GM04503 (cell line): ENCODE data around the gene NT5C3A.
A peak's percentile ranks its signal among the peaks of the same experiment; 100 is the strongest.
"Not testable (repeated sequence)": the region's sequence is repeated elsewhere in the genome, so short reads cannot be mapped to it uniquely, and the experiment has no call there.

Experiments used
- DNase-seq: peaks from one replicate; pipeline ENCODE4 v3.0.0-alpha.2; 2012; ENCODE audit warnings: low read depth

NT5C3A gene

DNA sequence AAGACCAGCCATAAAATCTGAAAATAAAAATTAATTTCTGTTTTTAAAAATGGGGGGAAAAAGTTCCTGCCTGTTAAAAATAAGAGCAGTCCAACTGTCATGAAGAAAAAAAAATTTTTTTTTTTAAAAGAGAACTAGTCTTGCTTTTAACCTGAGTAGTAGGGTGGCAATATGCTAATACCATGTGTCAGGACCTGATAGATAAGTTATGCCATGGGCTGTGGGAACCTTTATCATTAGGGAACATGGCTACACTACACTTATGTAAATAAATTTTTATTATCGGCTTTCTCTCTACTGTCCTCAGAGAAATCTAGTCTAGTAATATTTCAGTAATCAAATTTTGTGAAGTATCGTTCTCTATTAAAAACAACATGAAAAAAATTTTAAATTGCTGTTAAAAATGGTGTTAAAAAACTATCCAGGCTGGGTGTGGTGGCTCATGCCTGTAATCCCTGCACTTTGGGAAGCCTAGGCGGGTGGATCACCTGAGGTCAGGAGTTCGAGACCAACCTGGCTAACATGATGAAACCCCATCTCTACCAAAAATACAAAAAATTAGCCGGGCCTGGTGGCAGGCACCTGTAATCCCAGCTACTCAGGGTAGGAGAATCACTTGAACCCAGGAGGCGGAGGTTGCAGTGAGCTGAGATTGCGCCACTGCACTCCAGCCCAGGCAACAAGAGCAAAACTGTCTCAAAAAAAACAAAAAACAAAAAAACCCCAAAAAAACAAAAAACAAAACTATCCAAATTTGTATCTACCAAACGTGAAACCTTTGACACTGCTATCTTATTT is 20.7 kb downstream of the NT5C3A start:
- no peak for DNase-seq

DNA sequence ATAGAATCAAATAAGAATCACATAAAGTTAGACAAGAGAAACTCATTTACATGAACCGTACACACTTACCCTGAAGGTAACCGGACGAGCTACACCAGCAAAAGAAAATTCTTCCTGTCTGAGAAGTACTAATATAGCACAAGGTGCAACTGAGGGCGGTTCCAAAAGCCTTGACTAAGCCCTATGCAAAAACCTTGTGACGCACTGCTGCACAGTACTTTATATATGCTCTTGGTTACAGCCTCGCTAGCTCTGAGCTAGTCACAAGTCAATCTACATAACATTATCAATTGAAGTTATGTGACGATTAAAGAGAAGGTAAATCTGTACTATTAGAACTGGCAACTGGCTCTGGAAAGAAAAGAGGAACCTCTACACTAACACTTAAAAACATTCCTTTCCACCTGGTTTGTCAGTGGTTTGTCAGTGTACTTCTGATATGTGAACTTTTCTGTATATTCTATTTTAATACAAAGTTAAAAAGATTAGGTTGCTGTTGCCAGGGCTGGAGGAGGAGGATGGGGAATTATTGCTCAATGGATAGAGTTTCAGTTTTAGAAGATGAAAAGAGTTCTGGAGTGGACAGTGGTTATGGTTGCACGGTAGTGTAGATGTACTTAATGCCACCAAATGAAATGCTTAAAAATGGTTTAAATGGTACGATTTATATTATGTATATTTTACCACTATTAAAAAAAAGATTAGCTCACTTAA is 21.6 kb downstream of the NT5C3A start:
- no peak for DNase-seq

DNA sequence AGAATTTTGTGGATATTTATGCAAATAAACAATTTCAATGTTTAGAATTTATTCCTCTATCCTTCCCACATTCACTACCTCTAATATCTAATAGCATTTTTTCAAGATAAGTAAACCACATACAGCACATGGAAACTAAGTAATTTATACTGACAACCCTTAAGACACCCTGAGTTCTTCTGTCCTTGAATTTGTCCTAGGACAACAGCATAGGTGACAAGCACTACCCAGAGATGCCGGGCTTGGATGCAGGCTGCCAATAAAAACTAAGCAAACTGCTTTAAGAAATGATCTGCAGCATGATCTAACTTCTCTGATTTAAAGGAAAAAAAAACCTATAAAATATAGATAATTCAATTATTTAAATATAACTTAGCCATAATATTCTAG is 22.7 kb downstream of the NT5C3A start:
- DNase-seq = no peak

DNA sequence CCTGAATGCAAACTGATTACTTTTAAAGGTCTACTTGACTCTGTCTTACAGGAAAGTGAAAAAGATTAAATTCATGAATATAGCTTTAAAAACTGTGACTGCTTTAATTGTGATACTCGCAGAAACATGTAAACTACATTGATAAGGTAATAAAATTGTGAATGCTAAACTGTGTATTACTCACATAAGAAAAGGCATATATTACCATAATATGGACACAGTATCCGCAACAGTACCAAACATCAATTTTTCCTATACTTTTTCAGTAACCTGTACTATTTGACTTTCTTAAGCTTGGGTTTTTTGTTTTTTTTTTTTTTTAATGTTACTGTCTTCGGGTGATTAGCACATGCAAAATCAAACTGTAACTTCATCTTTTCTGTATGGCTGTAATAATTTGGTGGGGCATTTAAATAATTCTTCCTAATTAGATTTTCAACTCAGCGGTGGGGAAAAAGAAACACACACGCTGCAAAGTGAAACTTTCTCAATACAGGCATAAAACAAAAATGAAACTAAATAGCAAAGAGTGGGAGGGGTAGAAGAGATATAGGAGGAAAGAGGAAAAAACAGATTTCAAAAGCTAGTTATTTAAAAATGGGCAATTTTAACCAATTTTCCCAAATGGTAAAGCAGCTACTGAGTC is 23.2 kb downstream of the NT5C3A start:
- no peak for DNase-seq

DNA sequence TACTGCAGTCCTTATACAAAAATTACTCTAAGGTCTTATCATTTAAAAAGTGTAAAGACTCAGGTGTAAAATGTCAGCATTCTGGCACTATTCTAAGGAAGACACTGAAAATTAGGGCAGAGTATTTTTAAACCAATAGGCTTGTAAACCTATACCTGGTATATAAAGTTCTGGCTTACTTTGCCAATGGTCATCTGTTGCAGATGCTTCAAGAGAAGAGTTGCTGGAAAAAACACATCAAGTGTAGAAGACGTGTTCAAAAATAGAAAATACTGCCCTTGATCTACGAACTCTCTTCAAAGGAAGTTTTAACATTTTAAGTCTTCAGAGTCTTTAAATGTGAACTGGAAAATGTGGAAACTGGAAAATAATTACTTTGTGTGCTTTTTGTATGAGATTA is 23.9 kb downstream of the NT5C3A start:
- no peak for DNase-seq

DNA sequence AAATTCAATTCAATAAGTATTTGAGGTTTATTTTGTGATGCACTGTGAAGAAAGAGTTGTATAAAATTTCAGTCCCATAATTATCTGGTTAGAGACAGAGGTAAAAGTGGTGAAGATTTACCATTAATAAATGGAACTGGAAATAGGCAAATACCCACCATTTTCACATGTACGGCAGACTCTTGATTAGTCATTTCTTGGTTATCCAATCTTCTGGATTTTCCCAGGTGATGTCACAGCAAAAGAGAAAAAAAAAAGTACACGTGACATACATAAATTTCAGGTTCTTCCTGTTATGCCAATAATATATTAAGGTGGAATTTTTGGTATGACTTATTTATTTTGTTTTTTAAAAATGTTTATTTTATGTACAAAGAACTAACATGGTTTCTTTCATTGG is 26.8 kb downstream of the NT5C3A start:
- no peak for DNase-seq

DNA sequence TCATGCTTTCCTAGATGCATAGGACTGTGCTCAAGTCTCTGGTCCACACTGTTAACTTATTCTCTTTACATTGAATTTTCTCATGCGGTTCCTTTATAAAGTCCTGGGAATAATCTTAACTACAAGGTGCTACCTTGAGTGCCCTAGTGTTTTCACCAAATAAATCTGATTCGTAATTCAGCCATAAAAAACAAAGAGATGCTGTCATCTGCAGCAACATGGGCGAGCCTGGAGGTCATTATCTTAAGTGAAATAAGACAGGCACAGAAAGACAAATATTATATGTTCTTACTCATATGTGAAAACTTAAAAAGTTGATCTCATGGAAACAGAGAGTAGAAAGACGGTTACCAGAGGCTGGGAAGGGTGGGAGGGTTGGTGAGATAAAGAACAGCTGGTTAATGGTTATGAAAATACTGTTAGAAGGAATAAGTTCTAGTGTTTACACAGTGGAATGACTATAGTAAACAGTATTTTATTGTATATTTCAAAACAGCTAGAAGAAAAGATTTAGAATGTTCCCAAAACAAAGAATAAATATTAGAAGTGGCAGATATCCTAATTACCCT is 38.3 kb downstream of the NT5C3A start:
- DNase-seq = no peak

DNA sequence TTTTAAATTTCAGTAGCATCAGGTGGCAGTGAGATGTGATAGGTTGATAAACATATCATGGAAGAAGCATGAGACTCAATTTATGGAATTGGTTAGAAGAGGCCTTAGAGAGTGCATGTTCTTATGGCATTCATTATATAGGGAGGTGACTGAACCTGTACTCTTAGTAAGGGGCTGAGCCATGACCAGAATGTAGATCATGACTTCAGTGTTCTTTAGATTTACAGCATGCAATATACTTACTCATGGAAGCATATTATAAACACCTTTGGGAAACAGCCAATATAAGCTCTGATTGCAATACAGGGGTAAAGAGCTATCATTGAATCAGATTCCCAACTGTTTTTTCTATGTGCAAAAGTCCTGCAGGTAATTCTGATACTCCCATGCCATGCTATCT is 50.2 kb downstream of the NT5C3A start:
- DNase-seq = no peak

DNA sequence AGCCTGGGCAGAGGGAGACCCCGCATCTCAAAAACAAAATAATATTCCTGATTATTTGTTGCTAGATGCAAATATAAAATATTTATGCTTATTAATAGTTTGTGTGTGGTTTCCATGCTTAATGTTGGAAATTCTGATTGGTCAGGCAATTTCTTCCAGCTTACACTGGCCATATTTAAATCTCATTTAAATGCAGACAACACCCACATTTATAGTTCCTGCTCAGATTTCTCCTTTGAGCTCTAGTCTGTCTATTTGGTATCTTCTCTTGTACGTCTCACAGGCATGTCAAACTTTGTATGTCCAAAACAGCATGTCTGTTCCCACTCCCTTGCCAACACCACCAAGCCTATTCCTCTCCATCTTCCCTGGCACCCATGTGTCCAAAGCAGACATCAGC is 52.8 kb downstream of the NT5C3A start:
- DNase-seq = no peak

DNA sequence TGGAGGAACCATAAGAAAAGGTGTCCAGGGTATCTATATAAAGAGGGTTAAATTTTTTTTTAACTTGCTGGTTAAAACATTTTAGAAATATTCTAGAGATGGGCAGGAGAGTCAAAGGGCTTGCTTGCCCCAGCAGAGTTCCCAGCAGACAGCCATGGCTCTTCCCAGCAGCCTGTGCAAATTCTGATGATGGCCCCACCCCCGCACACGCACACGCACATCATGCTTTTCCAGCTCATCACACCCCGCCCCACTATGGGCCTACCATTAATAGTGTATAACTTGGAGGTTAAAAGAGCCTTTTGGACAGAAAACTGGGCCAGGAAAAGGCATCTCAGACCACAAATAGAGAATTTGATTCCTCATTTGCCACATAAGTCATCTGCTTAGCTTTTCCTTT is 56.9 kb downstream of the NT5C3A start:
- not testable (repeated sequence) for DNase-seq

DNA sequence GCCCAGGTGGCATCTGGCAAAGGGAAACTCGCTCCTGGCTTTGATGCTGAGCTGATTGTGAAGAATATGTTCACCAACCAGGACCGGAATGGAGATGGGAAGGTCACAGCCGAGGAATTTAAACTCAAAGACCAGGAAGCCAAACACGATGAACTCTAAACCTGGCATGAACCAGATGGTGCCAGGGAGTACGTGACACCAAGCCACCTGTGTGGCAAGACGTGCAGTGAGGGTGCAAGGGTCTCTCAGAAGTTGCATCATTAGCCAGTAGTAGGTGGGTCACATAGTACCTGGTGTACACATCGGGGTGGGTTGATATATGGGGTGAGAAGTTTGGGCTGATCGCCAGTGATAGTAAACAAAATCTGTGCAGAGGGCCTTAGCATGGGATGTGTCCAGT is 57.4 kb downstream of the NT5C3A start:
- DNase-seq = not testable (repeated sequence)

DNA sequence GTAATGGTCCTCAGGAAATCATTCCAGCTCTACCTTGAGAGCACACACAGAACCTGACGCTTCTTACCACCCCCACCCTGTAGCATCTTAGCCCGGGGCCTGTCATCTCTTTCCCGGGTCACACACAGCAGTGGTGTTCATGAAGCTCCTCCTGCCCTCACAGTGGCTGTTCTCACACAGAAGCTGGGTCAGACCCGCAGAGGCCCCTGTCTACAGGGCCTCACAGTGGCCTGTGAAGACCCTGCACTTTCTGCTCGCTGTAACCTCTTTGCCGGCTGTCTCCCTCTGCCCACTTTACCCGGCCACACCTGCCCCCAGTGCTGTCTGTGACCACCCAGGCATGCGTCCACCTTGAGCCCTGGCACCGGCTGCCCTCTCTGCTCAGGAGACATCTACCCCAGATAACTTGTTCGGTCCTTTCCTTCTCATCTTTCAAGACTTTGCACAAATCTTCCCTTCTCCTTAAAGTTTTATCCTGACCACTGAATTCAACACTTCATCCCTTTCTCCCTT is 58.4 kb downstream of the NT5C3A start:
- not testable (repeated sequence) for DNase-seq

DNA sequence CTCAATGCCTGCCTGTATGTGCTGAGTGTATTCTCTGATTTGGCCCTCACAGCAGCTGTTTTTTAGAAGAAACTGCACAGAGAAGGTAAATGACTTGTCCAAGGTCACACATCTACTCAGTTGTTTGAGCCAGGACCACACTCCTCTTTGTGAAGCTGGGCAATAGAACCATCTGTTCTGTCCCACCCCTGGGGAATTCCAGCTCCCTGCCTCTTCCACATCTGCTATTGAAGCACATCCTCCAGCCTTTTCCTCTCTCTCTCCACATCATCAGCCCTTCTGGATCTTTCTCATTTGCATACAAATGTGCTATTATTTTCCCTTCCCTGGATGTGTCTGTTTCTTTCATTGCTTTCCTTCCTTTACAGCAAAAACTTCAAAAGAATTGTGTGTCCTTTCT is 59.5 kb downstream of the NT5C3A start:
- DNase-seq = not testable (repeated sequence)

DNA sequence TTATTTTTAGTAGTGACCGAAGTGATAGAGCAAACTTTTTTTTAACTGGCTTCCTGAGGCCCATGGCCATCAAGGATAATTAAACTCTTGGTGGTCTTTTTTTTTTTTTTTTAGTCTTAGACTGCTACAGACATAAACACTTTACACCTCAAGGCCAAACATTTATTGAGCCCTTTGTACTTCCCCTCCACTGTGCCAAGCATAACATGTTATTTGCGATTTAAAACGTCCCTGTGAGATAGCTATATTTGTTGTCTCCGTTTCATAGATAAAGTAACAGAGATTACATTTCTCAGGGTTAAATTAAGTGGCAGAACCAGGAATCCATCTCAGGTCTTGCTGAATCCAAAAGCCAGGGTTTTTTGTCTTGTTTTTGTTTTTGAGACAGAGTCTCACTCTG is 63.2 kb downstream of the NT5C3A start:
- not testable (repeated sequence) for DNase-seq

DNA sequence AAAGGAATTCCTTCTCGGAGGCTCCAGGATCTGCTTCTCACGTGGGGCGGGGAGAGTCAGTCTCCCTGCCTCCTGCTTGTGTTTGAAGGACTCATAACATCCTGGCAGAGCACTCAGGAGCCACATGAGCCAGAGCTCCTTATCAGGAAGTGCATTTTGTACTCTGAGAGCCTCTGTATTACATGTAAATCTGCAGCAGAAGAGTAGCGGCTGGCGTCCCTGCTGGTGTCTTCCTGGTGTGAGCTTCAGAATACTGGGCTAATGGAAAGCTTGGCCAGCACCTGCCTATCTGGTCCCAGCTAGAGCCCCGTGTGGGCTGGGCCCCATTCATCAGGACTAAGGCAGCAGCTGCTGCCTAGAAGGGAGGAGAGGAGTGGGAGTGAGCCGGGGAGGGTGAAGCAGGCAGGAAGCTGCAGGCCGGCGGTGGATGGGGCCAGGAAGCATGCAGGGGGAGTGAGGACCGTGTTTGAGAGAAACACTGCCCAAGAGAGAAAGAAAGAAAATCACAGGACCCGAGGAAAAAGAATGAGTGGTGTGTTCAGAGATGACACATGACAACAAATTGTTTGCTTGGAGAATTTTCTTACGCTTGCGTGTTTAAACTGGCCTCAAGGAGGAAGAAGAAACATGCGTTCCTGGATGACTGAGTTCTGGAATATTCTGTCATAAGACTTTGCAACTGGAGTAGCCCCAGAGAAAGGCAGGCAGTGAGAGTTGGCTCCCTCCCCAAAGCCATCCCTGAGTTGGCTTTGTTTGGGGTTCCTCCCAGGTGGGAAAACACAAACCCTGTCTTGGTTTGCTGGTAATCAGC is 64.0 kb downstream of the NT5C3A start:
- peak; percentile 61 for DNase-seq

DNA sequence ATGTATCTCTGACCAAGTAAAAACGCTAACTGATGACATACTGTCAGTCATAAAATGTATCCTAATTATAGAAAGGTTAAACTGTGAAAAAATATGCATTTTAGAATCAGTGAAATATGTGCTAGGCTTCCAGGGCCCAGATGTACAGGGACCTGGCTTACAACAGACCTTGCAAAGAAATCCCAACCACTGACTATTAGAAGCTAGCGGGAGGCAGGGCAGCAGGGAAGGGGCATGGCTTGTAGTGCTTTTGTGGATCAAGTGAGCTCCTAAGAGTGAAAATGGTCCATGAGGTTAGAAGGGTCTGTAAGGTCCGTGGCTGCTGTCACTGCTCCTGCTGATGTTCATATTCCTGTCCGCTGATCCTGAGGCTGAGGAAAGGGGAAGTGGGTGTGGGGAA is 64.6 kb downstream of the NT5C3A start:
- not testable (repeated sequence) for DNase-seq

DNA sequence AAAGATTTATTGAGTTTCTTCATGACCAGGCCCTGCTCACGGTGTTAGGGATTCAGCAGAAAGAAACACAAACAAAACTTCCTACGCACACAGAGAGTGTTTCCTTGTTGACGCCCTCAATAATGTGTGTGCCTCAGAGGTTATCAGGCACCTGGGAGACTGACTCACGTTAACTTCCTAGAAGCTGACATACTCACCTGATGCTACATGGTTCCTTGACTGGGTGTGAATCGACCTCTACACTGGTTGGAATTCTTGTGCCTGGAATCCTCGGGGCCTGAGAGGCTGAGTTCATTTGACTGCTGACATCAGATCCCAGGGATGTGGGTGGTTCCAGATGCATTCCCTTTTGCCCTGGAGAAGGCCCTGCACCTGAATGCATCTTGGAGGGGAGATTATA is 69.8 kb downstream of the NT5C3A start:
- not testable (repeated sequence) for DNase-seq

DNA sequence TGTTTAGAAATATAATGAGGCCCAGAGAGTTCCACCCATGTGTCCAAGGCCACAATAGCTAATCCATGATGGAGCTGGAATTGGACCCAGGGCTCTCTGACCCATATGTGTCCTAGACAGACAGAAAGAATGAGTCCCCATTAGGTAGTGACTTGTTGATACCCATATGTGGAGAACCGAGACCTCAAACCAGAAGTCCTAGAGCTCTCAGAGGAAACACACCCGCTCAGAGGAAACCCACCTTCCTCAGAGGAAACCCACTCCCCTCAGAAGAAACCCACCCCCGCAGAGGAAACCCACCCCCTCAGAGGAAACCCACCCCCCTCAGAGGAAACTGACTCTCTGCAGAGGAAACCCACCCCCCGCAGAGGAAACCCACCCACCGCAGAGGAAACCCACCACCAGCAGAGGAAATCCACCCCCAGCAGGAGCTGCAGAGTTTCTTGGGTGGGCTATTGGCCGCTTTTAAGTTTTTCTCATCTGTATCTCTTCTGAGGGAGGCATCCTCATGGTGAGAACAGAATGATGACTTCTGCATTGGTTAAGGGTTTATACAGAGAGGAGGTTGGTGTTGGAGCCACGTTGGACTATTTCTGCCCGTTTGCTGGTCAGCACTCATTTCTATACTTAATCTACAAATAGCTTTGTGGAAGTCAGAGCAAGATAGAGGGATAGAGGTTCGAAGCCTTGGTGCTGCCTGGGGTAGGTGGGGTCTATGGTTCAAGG is 70.4 kb downstream of the NT5C3A start:
- DNase-seq = not testable (repeated sequence)

DNA sequence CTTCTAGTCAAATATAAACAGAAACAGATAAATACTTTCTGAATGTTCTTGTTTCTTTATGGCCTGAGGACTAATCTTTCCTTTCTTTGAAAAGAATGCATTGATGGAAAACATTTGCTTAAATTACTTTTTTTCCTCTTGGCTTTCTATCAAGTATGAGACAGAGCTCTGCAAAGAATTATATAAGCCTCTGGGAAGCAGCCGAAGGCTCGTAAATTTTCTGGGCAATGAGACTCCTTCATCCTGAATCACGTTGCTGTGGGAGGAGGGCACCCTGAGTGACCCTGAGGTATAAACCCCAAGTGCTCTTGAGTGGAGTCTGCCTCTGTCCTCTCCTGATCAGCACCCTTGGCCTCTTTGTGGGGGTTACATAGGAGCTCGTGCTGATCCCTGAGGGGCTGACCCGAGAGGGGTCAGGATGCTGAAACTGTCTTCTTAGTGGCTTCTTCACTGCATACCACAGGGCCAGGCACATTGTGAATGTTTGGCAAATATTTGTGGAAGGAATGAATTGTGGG is 71.4 kb downstream of the NT5C3A start:
- DNase-seq = peak; percentile 74

DNA sequence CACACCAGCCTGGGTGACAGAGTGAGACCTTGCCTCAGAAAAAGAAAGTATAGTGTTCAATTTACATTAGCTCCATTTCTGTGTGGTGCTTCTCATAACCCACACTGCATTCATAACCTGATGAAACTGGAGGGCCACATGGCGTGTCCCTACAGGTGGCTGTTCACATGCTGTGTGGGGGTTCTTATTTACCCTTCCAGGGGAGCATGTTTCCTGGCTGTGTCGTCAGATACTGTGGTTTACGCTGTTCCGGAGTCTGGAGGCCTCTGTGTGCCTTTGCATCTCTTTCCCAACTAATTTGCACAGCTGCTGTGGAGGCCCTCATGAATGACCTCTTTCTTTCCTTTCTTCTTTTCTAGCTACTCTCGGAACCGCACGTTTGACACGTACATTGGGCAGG is 74.4 kb downstream of the NT5C3A start:
- DNase-seq = not testable (repeated sequence)

DNA sequence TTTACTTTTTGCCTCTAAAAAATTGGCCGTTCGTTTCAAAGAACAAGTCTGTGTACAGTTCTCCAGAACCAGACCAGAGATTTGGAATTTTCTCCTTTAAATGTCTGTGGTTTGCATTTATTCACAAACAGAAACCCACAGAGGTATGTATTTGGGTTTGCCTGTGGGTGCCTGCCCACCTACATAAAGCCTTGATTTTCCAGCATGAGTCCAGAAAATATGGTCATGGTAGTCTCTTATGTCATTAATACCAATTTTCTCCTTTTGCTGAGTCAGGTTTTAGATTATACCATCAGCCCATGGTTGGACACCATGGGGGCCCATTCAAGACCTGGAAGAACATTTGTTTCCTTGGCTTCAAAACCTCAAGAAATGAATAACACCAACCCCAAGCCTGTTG is 82.7 kb downstream of the NT5C3A start:
- not testable (repeated sequence) for DNase-seq
